ENCODE data around the gene DCDC2B.

The DCDC2B gene

DNA sequence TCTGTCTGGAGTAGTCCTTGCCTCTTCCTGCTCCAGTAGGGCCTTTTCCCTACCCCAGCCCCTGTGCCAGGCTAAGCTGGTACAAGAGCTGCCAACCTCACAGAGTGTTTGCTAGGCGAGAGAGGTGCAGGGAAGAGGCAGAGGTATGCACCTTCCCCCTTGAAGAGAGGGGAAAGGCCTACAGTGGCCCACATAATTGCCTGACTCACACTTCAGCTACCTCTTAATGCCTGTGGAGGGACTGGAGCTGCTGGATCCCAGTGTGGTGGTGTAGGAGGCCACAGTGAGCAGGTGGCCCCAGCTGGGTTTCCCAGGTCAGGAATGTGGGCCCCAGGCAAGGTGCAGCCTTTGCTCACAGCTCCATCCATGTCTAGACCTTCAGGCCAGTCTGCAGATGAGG is 11.8 kb upstream of the DCDC2B start:
- no peak for DNase-seq

DNA sequence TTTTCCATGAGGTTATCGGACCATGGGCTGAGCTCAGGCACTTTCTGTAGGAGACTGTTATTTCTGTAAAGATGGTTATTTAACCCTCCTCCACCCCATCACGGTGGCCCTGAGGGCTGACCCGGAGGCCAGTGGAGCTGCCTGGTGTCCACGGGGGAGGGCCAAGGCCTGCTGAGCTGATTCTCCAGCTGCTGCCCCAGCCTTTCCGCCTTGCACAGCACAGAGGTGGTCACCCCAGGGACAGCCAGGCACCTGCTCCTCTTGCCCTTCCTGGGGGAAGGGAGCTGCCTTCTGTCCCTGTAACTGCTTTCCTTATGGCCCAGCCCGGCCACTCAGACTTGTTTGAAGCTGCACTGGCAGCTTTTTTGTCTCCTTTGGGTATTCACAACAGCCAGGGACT is 11.1 kb upstream of the DCDC2B start:
- DNase-seq = no peak

DNA sequence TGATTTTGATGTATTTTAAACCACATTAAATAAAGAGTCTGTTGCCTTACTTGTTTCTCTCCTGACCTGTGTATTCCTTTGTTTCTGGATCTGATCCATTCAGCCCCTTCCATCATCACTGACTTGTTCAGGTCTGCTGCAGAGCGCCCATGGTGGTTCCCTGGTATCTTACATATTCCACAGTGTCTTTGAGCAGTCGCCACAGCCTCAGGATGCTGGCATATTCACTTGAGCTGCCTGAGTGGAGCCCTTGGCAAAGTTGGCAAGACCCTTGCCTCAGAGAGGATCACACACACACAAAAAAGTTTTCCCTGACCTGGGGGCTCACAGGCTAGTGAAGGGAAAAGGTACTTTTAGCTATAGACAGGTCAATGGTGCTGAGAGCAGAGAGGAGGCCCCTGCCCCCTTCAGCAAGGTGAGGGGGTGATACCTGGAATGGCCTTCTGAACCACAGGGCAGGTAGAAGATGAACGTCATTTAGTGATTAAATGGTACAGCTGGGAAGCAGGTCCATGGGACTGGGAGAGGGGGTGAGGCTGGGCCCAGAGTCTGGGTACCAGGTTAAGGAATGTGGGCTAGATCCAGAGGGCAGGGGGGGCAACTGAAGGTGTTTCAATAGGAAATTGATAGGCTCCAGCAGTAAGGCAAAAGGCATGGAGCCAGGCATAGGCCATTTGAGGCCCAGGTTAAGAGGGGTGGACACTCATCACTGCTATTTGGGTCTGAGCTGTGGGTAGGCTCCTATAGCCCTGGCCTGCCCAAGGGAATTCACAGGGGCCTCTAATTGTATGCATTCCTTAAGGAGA is 10.4 kb upstream of the DCDC2B start:
- no peak for DNase-seq

DNA sequence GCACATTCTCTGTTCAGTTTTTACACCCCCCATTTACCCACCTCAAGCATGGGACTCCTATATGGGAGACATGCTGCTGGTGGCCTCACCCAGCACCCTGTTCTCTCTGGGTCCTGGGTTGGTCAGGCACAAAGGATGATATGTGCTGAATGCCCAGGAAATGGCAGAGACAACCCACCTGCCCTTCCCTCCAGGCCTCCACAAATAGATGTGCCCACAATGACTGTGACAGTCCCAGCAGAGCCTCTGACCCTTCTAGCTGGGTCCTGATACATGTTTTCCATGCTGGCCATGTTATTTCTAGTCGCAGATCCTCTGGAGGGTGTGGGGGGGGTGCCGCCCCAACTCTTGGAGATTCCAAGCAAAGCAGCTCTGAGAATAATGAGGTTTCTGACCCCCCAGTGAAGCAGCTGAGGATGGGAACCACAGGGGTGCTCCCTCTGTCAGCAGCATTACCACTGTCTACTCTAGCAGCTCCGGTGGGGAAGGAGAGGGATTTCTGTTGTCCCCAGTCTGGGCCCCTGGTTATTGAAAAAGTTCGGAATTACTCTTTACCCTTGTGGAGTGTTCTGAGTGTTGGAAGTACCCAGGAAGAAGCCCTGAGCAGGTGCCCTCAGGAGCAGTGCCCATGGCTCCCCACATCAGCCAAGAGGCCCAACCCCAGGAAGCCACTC is 9.7 kb upstream of the DCDC2B start:
- no peak for DNase-seq

DNA sequence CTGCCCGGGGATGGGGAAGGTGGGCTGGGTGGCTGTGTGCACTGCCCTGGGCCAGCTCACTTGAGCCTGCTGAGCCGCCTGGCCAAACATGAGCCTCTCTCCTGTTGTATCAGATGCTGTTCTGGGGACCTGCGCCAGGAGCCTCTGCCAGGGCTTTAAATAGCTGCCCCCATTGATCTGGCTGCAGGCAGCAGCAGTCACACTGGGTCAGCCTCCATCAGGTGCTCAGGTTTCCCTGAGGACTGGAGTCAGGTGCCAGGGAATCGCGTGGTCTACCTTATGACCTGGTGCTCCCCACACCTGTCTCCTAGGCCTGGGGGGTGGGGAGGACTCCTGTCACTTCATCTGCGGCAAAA is 9.2 kb upstream of the DCDC2B start:
- DNase-seq = peak; percentile 86

DNA sequence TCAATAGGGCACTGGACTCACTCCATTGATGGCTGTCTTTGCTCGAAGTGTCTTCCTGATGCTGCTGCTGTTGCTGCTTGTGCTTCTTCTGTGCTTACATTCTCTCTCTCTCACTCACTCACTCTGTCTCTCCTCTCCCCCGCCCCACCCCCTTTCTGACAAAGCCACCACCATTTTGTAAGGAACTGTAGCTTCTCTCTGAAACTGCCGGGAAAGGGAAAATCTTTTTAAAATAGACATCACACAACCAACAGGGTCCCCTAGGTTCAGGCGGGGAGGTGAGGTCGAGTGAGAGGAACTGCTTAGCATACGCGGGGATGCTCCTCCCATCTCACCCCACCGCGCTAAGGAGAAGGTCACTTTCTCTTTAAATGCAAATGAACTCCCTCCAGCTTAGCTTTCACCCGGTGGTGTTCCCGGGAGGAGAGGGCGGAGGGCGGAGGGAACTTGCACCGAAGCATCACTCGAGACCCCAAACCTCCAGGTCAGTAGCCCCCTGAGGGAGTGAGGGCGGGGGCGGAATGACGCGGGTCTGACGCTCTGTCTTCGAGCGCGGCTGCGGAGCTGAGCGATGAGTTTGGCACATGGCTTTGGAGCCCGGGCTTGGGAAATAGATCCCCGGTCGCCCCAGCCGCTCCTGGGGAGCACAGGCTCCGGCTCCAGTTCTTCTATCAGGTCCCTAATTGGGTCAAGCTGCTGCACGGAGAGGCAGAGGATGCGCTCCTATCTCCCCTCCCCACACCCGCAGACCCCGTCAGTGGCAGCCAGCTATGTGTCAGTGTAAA is 8.5 kb upstream of the DCDC2B start, which contains the start of gene CCDC28B:
Gene CCDC28B (plus strand): TSS at position 370 of the 785 bp plus-strand sequence. CDS start 1,341 bp downstream, outside the sequence.
- DNase-seq = peak; percentile 92

DNA sequence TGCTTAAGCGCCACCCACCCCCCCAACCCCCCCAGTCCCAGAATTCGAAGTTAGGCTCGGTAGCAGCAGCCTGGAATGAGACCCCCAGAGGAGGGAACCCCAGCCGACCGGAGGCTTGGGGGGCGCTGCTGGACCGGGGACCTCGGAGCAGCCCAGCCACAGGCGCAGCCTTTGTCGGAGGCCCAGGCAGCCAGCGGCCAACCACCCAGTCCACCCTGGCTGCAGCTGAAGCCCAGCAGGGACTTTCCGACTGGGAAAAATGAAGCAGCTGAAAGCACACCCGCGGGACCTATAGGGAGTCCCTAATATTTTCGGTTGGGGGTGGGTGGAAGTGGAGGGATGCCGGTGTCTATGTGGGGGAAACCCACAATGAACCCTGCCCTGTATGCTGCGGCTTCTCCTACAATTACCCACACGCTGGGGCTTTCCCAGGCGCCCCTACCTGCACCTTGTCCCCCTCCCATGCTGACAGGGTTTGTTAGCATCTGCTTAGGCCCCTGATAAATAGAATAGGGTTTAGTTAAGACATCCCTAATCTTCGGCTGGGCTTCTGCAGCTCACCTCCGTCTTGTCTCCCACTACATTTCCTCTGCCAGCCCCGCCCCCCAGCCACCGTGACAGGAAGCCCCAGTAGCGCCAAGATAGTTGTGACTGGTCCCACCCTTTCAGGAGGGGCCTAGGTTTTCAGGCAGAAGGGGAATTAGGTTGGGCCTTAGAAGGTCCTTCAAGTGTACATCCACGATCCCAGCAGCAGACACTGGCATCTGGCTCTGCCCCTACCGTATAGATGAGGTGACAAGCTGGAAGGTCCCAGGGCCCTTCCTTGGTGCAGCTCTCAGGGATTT is 7.7 kb upstream of the DCDC2B start:
- DNase-seq = peak; percentile 55

DNA sequence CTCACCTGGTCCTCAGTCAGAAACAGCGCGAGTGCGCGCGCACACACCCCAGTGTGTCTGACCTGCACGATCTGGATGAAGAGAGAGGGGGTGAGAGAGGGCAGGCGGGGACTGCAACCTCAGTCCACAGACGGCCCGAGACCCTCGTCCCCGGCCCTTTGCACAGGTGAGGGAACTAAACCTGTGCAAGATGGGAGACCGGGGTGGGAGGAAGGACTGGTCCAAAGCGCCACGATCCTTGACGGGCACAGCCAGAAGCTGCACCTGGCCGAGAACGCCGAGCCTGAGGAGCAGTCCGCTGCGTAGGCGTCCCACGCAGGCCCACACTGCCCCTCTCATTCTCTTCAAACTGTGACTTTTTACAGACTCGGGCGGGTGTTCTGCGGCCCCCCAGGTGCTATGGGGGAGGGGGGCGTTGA is 3.9 kb upstream of the DCDC2B start:
- DNase-seq = no peak

DNA sequence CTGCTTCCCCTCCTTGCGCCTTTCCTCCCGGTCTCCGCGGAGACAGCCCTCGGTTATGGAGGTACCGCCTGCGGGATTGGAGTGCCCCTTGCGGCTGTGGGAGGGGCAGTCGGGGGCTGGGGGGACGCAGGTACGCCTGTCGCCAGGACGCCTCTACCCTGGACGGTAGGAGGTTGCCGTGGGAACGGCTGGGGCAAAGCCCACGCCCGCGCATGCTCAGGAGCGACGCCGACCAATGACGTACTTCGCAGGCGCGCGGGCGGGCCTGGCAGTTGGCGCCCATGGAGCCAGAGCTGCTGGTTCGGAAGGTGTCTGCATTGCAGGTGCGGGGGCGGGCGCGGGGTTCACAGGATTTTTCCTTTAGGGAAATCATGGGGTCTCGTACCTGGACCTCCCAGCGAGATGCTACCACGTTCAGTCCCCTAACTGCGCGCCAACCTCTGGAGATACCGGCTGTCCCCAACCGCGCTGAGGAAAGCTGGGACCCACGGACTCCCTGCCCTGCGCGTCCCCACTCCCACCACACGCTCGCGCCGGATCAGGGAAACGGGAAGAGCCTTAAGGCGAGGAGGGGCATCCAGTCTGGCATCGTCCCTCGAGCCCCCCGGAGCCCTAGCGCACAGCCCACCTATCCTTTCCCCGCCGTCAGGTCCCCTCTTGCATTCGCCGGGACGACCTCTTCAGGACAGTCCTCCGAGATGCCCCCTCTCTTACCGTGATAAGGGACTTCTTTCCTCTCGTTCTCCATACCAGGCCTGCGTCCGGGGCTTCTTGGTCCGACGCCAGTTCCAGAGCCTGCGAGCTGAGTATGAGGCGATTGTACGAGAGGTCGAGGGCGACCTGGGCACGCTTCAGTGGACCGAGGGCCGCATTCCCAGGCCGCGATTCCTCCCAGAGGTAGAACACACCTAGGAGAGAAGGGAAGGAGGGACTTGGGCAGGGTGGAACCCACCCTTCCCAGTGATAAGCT is 3.2 kb upstream of the DCDC2B start, which contains the start of gene IQCC:
Gene IQCC (plus strand): TSS at position 271 of the 970 bp plus-strand sequence. CDS start 11 bp downstream, at position 282.
- peak; percentile 91 for DNase-seq

DNA sequence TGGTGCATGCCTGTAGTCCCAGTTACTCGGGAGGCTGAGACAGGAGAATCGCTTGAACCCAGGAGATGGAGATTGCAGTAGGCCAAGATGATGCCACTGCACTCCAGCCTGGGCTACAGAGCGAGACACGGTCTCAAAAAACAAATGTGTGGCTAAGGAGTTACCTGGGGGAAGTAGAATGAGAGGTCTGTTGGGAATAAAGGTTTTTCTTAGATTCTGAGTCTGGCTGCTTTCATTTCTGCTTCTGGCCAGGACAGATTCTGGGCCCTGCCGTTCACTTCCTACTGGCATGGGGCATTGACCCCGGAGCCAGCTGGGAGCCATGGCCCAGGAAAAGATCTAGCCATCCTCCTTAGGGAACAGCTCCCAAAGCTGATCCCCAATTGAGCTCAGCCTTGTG is 420 bp upstream of the DCDC2B start:
- no peak for DNase-seq

DNA sequence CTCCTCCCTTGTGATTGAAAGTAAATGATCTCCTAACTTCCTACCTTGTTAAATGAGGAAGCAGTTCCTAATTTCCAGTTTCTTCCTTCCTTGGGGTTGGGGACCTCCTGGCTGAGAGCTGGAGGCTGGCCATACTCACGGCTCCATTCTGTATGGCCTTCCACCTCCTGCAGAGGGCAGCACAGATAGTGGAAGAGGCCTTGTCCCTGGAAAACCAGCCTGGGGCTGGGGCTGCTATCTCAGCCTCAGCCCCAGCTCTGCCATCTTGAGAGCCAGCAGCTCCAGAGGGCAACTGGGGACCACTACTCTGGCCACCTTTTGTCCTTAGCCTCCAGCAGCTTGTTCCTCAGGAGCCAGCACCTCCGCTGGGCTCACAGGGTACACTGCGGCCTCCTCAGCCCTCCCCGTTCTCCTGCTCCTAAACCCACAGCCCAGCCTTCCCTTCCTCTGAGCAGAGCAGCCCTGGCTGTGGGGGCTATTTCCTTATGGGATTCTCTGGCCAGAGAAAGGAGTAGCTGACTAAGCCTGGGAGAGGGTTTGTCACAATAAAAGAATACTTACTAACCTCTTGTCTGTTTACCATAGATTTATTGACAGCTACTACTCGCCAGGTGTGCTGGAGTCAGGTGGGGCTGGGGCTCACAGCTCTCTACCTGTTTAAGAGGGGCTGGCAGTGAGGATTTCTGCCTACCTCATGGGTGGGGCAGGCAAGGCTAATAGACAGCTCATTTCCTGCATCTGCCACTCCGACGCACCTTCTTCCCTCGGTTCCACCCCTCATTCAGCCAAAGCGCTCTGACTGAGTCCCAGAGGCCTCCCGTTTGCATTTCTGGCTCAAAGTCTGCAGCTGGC is 7.0 kb downstream of the DCDC2B start:
- peak; percentile 46 for DNase-seq

DNA sequence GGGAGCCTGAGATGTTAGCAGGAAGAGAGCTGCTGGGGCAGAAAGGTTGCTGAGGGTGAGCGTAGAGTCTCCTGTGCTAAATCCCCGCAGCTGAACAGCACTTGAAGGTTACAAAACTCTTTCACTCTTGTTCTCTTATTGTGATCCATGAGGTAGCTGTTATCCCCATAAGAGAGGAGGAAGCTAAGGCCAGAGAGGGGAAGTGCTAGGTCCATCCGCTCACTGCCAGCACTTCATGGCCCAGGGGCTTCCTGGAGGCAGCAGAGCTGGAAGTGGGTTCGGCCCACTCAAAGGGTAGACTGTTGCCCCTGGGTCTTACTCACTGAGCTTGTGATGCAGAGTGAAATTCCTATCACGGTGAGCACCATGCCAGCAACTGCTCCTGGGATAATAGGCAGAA is 7.7 kb downstream of the DCDC2B start:
- DNase-seq = no peak

DNA sequence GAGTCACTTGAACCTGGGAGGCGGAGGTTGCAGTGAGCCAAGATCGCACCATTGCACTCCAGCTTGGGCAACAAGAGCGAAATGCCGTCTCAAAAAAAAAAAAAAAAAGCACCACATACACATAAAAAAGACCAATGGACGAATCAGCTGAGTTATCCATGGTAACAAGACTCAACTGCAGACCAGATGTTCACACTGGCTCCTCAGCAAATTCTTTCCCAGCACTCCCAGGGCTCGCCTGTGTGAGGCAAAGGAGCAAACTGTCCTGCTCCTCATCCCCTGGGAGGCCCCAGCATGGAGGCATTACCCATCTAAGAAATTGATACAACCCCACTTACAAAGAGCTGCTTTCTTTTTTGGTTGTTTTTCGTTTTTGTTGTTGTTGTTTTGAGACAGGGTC is 10.1 kb downstream of the DCDC2B start:
- DNase-seq = no peak

DNA sequence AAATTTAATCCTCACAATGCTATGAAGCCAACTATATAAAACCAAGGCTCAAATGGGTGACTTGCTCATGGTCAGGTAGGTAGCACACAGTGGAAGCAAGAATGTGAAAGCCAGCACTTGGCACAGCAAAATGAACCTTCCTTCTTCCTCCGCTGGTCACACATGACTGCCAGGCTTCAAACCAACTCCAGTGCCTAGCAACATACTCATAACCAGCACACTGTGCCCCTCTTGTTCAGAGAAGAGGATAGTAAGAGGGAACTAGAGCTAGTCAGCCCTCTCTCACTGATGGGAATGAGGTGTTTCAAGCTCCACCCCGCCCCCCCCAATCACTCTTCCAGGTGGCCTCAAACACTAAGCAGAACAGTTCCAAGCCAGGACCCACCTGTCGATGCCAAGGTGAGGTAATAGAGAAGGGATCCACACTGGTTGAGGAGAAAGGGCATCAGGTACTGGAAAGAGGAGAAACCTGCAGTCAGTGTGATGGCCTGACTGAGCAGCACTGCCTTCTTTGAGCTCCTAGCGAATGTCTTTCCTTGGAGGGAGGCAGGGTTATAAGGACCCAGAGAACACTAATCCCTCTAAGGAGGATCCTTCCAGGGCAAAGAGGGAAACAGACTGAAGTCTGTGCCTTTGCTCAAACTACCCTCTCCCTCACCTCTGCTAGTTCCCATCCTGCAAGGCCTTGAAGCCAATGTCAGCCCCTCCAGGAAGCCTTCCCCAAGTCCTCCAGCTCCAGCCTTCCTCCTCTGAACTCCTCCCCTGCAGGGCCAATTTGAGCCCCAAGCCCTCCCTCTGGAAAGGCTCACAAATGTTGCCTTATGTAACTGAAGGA is 12.1 kb downstream of the DCDC2B start:
- DNase-seq = no peak

DNA sequence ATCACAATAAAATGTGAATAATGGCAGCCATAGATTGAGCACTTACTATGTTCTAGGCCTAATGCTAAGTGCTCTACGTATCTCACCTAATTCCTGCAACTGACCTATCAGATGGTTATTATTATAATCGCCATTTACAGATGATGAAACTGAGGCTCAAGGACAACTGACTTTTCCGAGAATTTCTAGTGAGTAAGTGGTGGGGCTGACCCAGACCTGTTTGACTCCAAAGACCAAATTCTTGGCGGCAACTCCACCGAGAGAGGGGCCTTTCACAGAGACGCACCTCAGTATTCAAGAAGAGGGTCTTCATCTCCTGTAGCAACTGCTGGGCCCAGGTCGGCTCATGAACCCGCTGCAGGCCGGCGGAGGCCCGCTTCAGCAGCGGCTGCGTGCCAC is 12.7 kb downstream of the DCDC2B start:
- no peak for DNase-seq

DNA sequence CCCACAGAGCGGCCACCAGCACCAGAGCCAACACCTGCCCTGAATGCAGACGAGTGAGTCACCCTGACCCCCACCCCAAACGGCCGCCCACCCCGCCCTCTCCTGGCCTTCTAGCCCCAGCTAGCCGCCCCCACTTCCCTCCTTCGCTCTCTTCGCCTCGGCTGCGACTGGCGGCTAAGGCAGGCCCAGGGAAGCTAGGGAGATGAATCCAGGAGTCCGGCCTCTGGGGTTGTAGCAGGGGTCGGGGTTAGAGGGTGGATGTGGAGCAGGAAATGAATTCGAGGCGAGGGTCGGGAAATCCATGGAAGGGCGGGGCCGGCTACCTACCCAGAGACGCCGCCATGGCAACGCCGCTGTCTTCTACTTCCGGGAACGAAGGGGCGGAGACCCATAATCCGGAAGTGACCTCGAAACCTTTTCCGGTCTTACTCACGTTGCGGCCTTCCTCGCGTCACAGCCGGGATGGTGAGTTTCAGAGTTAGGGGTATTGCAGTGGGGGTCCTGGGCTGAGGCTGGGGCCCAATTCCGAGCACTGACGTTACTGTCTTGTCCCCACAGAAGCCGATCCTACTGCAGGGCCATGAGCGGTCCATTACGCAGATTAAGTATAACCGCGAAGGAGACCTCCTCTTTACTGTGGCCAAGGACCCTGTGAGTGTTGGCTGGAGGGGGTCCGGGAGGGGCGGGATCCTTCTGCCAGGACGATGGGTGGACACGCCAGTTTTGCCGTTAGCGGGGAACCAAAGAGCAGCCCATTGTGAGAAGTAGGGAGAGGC is 13.3 kb downstream of the DCDC2B start, which contains the start of the genes EIF3I and TMEM234:
Gene EIF3I (plus strand): TSS at position 428 of the 776 bp plus-strand sequence. CDS start 35 bp downstream, at position 463.
Gene TMEM234 (minus strand): TSS at position 374 of the 776 bp plus-strand sequence. CDS start 31 bp downstream, at position 343.
- peak; percentile 91 for DNase-seq

DNA sequence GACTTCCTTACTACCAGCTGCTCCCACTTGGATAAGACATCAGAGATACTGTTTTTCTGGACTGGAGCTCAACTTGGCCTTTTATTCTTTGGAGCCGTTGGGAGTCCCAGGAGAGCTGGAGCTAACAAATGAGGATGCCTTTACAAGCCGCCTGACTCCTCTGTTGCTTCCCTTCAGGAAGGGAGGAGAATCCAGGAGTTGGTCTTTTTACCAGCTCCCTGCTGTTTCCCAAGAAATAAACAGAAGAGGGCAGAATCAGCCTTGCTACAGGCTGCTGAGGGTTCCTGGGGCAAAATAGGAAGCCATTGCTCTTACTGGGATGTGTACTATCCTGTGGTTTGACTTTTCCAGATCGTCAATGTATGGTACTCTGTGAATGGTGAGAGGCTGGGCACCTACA is 14.8 kb downstream of the DCDC2B start:
- no peak for DNase-seq

DNA sequence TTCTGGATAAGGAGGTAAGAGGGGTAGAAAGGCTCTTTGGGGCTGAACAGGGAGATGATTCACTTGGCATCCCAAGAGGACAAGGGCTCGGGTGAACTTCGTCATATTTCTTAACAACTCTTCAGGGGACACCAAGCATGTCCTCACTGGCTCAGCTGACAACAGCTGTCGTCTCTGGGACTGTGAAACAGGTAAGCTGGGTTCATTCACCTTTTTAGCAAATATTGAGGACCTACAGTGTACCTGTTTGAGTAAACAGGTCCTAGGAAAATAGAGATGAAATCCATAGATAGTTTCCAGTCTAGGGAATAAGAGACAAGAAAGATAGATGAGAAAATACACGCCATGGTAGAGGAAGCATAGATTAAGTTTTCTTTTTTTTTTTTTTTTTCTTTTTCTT is 15.4 kb downstream of the DCDC2B start:
- no peak for DNase-seq

Data from NCI-H1092 treated with DMSO at 0.1 percent for 48 hours (cell line).